K562 treated with DMSO at 1 percent for 4 hours (cell line): ENCODE measurements around the gene MEGF8. TPM values are rescaled to one million over a fixed set of nuclear protein-coding genes. Genes with fewer than 3 reads are reported as not detected.

Experiments used
- total RNA-seq: library from RNA; unstranded; fragments of 300-600 nt; gene quantifications from 2 replicates; pipeline ENCODE4 v1.2.3, GENCODE V29; 2022; ENCODE audit not compliant: insufficient read depth

MEGF8 gene, protein sequence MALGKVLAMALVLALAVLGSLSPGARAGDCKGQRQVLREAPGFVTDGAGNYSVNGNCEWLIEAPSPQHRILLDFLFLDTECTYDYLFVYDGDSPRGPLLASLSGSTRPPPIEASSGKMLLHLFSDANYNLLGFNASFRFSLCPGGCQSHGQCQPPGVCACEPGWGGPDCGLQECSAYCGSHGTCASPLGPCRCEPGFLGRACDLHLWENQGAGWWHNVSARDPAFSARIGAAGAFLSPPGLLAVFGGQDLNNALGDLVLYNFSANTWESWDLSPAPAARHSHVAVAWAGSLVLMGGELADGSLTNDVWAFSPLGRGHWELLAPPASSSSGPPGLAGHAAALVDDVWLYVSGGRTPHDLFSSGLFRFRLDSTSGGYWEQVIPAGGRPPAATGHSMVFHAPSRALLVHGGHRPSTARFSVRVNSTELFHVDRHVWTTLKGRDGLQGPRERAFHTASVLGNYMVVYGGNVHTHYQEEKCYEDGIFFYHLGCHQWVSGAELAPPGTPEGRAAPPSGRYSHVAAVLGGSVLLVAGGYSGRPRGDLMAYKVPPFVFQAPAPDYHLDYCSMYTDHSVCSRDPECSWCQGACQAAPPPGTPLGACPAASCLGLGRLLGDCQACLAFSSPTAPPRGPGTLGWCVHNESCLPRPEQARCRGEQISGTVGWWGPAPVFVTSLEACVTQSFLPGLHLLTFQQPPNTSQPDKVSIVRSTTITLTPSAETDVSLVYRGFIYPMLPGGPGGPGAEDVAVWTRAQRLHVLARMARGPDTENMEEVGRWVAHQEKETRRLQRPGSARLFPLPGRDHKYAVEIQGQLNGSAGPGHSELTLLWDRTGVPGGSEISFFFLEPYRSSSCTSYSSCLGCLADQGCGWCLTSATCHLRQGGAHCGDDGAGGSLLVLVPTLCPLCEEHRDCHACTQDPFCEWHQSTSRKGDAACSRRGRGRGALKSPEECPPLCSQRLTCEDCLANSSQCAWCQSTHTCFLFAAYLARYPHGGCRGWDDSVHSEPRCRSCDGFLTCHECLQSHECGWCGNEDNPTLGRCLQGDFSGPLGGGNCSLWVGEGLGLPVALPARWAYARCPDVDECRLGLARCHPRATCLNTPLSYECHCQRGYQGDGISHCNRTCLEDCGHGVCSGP (N-terminal part only)
- total RNA-seq = 13.9 and 17.3 TPM in 2 replicates

DNA sequence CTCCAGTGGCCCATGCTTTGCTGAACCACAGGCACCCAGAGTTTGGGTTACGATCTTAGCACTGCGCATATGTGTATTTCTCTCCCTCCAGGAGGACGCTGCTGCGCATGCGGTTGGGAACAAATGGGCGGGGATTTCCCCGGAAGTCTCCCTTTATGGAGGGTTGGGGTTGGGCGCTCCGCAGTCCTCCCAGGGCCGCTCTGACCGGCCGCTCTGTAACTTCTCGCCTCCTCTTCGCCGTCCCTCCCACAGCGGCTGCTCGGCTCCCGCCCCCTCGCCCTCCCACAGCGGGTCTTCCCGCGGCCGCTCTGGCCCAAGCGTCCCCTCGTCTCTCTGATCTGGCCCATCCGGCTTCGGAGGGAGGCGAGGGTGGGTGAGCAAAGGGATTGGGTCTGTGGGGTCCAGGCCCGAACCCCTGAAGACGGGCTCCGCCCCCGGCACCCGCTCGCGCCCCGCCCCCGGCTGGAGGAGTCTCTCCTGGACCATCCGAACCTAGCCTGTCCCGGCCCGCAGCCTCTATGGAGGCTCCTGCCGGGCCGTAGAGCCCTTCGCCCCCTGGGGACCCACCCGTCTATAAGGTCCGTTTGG lies at the start of gene MEGF8:
Gene MEGF8, plus strand, starts transcription at position 328 of the 588 bp plus-strand sequence. CDS start 609 bp downstream, outside the sequence.

GRCh38 chr19:42301646-42302203 lies 23.7 kb upstream of the MEGF8 start, which contains the start of gene PRR19:
Gene PRR19, plus strand, starts transcription at chr19:42302132. Its CDS starts 7,453 bp downstream, at chr19:42309585.

GRCh38 chr19:42313096-42313839 lies 12.2 kb upstream of the MEGF8 start, which contains the start of gene TMEM145:
Gene TMEM145, plus strand, starts transcription at chr19:42313309. Its CDS starts 68 bp downstream, at chr19:42313377.

GRCh38 chr19:42389899-42390298 lies 64.5 kb downstream of the MEGF8 start, which contains the start of gene CNFN:
Gene CNFN, minus strand, starts transcription at chr19:42390297. Its CDS starts 1,260 bp downstream, at chr19:42389037.

DNA sequence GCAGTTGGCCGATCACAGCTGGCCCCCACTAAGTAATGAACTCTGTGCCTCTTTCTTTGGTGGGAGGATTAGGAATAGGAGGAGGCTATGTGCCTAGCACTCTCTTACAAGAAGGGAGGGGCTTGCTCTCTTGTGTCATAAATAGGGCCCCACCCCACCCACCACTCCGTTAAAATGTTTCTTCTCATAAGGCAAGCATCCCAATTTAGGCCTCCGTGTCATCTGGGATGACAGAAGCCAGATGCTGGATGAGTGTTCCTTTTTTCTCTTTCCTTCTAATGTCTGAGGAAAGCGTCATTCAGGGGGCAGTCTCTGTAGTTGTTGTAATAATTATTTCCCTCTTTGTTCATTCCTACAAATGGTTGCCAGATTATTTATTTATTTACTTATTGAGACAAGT lies 101.9 kb downstream of the MEGF8 start, which contains the start of gene LIPE:
Gene LIPE, minus strand, starts transcription at position 76 of the 400 bp plus-strand sequence. CDS start 239 bp downstream, outside the sequence.

Other genes with a start within 250 kb of the MEGF8 start
- gene ZNF574, start 249.5 kb upstream of the MEGF8 start, total RNA-seq = 21.3 and 29.6 TPM in 2 replicates
- gene POU2F2, start 193.2 kb upstream of the MEGF8 start, total RNA-seq = 0.35 and 0.50 TPM in 2 replicates
- 49.6 and 66.4 TPM in 2 replicates for gene DEDD2, start 108.0 kb upstream of the MEGF8 start, total RNA-seq
- gene ZNF526, start 105.3 kb upstream of the MEGF8 start, total RNA-seq = 6.2 and 6.9 TPM in 2 replicates
- 75.3 and 83.6 TPM in 2 replicates for gene GSK3A, start 83.0 kb upstream of the MEGF8 start, total RNA-seq
- 35.7 and 71.0 TPM in 2 replicates for gene ERF, start 70.5 kb upstream of the MEGF8 start, total RNA-seq
- gene CIC, start 56.4 kb upstream of the MEGF8 start, total RNA-seq = 43.1 and 55.1 TPM in 2 replicates
- 1.4 TPM in 1 of 2 replicates, not detected in the other for gene PRR19, start 23.5 kb upstream of the MEGF8 start, total RNA-seq
- 99.3 and 130 TPM in 2 replicates for gene PAFAH1B3, start 23.0 kb upstream of the MEGF8 start, total RNA-seq
- 0.79 TPM in 1 of 2 replicates, not detected in the other for gene TMEM145, start 12.3 kb upstream of the MEGF8 start, total RNA-seq
- gene CNFN, start 64.7 kb downstream of the MEGF8 start, total RNA-seq = not detected in 2 replicates
- gene LIPE, start 101.8 kb downstream of the MEGF8 start, total RNA-seq = not detected in 2 replicates
- gene CXCL17, start 117.3 kb downstream of the MEGF8 start, total RNA-seq = not detected in 2 replicates
- gene CEACAM1, start 202.8 kb downstream of the MEGF8 start, total RNA-seq = 0.87 and 1.2 TPM in 2 replicates